Neural cell (in vitro differentiated cells): Measurements from ENCODE around the gene DBF4B.

ENCODE experiments used
- CTCF ChIP-seq: fragments of 450-650 bp; IDR thresholded peaks from 2 replicates; pipeline ENCODE4 v1.5.1; 2014; ENCODE audit warnings: antibody characterized with exemption, mild to moderate bottlenecking, moderate library complexity; ENCODE audit not compliant: poor library complexity, severe bottlenecking
- EP300 ChIP-seq: fragments of 450-650 bp; conservative IDR thresholded peaks from 2 replicates; pipeline ENCODE4 v1.6.1; 2014; ENCODE audit warnings: antibody characterized with exemption, mild to moderate bottlenecking, moderate library complexity; ENCODE audit not compliant: poor library complexity, severe bottlenecking
- EZH2 ChIP-seq: fragments of 200-600, 300-800 bp; shearing (Covaris generic), sonication (generic); IDR thresholded peaks from 2 replicates; pipeline ENCODE4 v1.6.1; 2014; ENCODE audit warnings: antibody characterized with exemption, low read length, borderline replicate concordance, mild to moderate bottlenecking; ENCODE audit not compliant: insufficient read depth, poor library complexity, severe bottlenecking
- MXI1 ChIP-seq: fragments of 450-650 bp; conservative IDR thresholded peaks from 2 replicates; pipeline ENCODE4 v1.6.1; 2014; ENCODE audit warnings: antibody characterized with exemption, mild to moderate bottlenecking; ENCODE audit not compliant: poor library complexity, severe bottlenecking
- POLR2AphosphoS5 ChIP-seq: IDR thresholded peaks from 2 replicates; pipeline ENCODE4 v1.6.1; 2012
- RAD21 ChIP-seq: fragments of 450-650 bp; conservative IDR thresholded peaks from 2 replicates; pipeline ENCODE4 v1.6.1; 2014; ENCODE audit warnings: antibody characterized with exemption, mild to moderate bottlenecking, moderate library complexity
- REST ChIP-seq: IDR thresholded peaks from 2 replicates; pipeline ENCODE4 v1.6.1; 2012; ENCODE audit warnings: borderline replicate concordance
- SMC3 ChIP-seq: fragments of 450-650 bp; conservative IDR thresholded peaks from 2 replicates; pipeline ENCODE4 v1.6.1; 2014; ENCODE audit warnings: antibody characterized with exemption, mild to moderate bottlenecking, moderate library complexity; ENCODE audit not compliant: poor library complexity
- TAF1 ChIP-seq: IDR thresholded peaks from 2 replicates; pipeline ENCODE4 v1.6.1; 2012; ENCODE audit warnings: low read depth

- no peak for TF ChIP-seq CTCF
- TF ChIP-seq POLR2AphosphoS5: no peak
- no peak for TF ChIP-seq EZH2
- TF ChIP-seq REST: no peak
- TF ChIP-seq TAF1: no peak
- TF ChIP-seq MXI1: no peak
- TF ChIP-seq EP300: no peak
- no peak for TF ChIP-seq RAD21
- no peak for TF ChIP-seq SMC3
These were observed 49.5 kb downstream of the DBF4B start for GRCh38 chr17:44757918-44758413.
